ENCODE results near the gene DNAH6.

- no peak for TF ChIP-seq CTCF (IDR thresholded peaks at IDR 0.05; ENCODE audit: borderline replicate concordance, extremely low read depth, low read length, poor library complexity, severe bottlenecking)
- no peak for TF ChIP-seq EZH2 (IDR thresholded peaks at IDR 0.05; ENCODE audit: borderline replicate concordance, low read depth, low read length, severe bottlenecking)
These were observed 339.4 kb downstream of the DNAH6 start for GRCh38 chr2:84855731-84856130.

All from DND-41 (cell line).